GM10248 (cell line): ENCODE measurements around the gene KRIT1.
A peak's percentile ranks its signal among the peaks of the same experiment; 100 is the strongest.

Experiments used
- CTCF ChIA-PET: fragments of 300-600 bp; sonication (Branson Sonifier 250); formaldehyde crosslinking; extraction: SDS; loops from one replicate; lab custom pipeline; 2021; ENCODE audit warnings: antibody characterized with exemption; lab: Yijun Ruan, JAX
- POLR2A ChIA-PET: fragments of 350-650 bp; sonication (Branson Sonifier 250); formaldehyde crosslinking; extraction: SDS; loops from one replicate; lab custom pipeline; 2020; ENCODE audit warnings: antibody characterized with exemption; lab: Yijun Ruan, JAX
- DNase-seq: peaks from one replicate; pipeline ENCODE4 v3.0.0; 2012; ENCODE audit errors: extremely low spot score
- TF ChIP-seq, protein P1 (sequence below): IDR thresholded peaks from 2 replicates; pipeline ENCODE4 v1.5.1; 2012; ENCODE audit warnings: mild to moderate bottlenecking, low read depth; ENCODE audit errors: extremely low read depth, missing control alignments, control extremely low read depth

The KRIT1 gene

DNA sequence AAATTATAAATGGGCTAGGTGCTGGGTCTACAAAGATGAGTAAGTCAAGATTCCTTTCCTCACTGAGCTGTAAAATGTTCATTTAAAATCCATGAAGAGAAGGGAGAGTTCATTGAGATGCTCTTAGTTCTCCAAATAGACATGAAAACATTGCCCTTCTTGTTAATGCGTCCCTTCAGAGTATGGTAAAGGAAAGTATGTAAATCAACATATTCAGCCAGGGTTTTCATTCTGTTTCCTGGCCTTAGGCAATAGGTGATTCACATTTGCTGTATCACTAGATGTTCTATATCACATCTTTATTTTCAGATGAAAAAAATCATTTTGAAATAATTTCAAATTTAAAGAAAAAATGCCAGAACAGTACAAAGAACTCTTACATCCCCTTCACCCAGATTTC, 5.5 kb upstream of the KRIT1 start:
- ChIA-PET CTCF (interaction anchor here (1.2 kb wide), 1 partner anchor 173 kb away, joined by 3 read pairs; no protein-coding TSS in a partner anchor), POLR2A (no interaction called here)
- DNase-seq, result no peak
- TF ChIP-seq, protein P1, sequence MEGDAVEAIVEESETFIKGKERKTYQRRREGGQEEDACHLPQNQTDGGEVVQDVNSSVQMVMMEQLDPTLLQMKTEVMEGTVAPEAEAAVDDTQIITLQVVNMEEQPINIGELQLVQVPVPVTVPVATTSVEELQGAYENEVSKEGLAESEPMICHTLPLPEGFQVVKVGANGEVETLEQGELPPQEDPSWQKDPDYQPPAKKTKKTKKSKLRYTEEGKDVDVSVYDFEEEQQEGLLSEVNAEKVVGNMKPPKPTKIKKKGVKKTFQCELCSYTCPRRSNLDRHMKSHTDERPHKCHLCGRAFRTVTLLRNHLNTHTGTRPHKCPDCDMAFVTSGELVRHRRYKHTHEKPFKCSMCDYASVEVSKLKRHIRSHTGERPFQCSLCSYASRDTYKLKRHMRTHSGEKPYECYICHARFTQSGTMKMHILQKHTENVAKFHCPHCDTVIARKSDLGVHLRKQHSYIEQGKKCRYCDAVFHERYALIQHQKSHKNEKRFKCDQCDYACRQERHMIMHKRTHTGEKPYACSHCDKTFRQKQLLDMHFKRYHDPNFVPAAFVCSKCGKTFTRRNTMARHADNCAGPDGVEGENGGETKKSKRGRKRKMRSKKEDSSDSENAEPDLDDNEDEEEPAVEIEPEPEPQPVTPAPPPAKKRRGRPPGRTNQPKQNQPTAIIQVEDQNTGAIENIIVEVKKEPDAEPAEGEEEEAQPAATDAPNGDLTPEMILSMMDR, result no peak

DNA sequence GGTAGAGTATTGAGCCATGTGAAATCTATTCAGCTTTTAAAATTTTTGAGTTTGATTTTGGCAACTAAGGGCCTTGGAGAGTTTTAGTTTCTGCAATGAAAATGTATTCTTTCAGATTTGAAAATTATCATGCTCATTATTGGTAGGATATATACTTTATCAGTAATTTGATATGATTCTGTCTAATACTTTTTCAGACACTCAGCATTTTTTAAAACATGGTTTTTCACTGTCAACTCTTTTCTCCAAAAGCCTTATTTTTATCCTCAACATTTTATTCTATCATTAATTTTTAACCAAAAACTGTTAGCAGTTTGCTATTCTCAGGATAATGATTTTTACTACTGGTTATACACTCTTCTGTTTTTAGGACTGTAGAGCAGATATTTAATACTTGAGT, 4.9 kb upstream of the KRIT1 start:
- CTCF ChIA-PET, result interaction anchor here (1.2 kb wide), 1 partner anchor 174 kb away, joined by 3 read pairs; no protein-coding TSS in a partner anchor
- POLR2A ChIA-PET, result no interaction called here
- TF ChIP-seq, protein P1, result no peak
- no peak for DNase-seq

DNA sequence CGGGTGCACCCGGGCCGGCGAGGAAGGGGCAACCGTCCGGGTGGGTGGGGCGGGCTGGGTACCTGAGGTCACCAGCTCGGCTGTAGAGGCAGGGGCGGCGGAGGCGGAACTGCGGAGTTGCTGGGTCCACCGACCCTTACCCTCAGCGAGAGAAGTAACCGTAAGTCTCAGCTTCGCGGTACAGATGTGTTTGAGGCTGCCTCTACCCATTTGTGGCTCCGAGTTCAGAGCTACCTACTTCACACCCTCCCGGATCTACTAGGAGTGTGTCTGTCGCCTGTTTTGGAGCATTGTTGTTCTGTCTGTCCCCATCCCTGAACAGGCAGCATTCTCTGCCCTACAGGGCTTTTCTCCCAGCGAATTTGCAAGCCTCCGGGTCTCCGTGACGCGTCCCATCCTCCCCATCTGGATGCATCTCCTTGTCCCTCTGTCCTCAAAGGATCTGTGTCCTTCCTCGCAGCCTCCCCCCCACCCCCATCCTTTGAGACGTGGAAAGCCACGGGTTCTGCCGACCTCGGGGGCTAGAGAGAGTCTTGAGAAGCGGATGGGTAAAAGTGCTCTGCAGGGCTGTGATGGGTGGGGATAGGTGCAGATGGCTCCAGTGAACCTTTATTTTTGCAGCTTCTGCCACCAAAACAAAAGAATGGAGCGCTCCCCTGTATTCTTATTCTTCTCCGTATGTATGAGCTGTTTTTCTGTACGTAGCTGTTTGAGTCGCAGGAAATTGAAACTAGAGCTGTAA, 817 bp upstream of the KRIT1 start:
- TF ChIP-seq, protein P1, result no peak
- peak; percentile 49 for DNase-seq
- POLR2A ChIA-PET, result interaction anchor here (0.6 to 2.4 kb wide), 3 partner anchors 170 to 281 kb away, joined by 3 to 9 read pairs (median 5); partner anchors contain the start of genes GATAD1, PEX1 and RBM48
- CTCF ChIA-PET, result interaction anchor here (0.8 to 3.0 kb wide), 11 partner anchors 9 to 201 kb away, joined by 3 to 13 read pairs (median 5); partner anchors contain the start of gene GATAD1

DNA sequence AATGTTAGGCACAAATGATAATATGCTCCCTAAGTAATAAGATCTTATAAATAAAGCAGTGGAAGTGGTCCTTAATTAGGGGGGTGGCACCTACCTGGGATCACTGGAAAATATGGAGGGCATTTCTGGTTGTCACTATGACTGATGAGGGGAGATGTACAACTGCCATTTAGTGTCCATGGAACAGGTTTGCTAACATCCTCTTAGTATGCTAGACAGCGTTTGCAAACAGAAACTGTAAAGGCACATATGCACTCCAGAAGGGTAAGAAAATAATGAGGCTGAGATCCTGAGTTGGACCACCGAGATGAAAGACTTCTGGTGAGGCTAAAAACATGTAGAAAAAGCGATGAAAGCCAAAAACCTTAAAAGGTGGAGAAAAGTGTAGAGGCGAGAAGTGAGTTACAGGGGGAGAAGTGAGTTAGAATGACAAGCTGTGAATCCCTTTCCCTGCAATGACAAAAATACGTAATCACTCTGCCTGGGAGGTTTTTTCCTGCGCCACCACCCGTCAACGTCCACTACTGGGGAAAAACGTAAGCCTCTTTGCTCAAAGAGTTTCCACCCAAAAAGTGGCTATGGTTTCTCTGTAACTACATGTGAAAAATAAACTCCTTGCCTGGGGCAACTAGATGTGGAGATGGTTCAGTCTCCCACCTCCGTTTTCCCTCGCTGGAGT, 767 bp downstream of the KRIT1 start:
- DNase-seq, result no peak
- TF ChIP-seq, protein P1, result no peak
- ChIA-PET CTCF (interaction anchor here (1.1 to 3.0 kb wide), 8 partner anchors 9 to 202 kb away, joined by 3 to 13 read pairs (median 6); partner anchors contain the start of gene GATAD1), POLR2A (interaction anchor here (0.6 to 2.4 kb wide), 3 partner anchors 135 to 283 kb away, joined by 3 to 9 read pairs (median 5); partner anchors contain the start of genes GATAD1, PEX1 and RBM48)

DNA sequence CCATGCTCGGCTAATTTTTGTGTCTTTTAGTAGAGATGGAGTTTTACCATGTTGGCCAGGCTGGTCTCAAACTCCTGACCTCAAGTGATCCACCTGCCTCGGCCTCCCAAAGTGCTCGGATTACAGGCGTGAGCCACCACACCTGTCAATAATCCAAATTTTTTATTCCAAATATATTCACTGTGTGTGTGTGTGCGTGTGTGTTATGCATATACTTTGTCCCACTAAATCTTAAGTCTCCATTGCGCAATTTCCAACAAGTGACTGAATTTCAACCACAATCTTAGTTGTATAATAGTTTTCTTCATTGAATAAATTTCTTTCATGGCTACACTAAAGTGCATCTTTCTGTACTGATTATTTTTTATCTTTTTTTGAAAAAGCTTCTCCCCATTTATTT, 2.7 kb downstream of the KRIT1 start:
- TF ChIP-seq, protein P1, result no peak
- no peak for DNase-seq
- POLR2A ChIA-PET, result no interaction called here
- CTCF ChIA-PET, result interaction anchor here (1.2 to 2.7 kb wide), 2 partner anchors 64 to 204 kb away, joined by 4 to 9 read pairs; partner anchors contain the start of genes GATAD1 and LRRD1

DNA sequence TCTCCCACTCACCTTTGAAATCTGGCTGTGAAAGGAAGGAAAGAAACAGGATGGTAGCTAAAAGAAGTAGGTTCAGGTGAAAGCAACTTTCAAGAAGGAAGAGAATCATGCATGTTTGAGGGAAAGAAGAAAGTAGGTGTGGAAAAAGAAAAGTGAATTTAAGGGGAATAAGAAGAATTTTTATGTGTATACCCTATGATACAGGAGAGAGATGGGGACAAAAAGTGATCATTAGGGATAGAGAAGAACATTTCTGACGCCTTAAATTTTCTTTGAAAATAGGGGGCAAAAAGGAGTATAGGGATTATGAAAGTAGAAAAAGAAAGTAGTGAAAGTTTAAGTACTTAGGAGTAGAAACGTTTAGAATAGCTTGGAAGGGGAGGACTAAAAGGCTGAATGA, 15.2 kb downstream of the KRIT1 start:
- DNase-seq, result no peak
- POLR2A ChIA-PET, result no interaction called here
- CTCF ChIA-PET, result interaction anchor here (1.7 to 1.8 kb wide), 2 partner anchors 10 to 15 kb away, joined by 5 to 6 read pairs; partner anchors contain the start of genes ANKIB1 and KRIT1
- TF ChIP-seq, protein P1, result no peak
